Liver (tissue), 9 donors: ENCODE results near the gene CFAP69. TPM values are rescaled to one million over a fixed set of nuclear protein-coding genes. Genes with fewer than 3 reads are reported as not detected.
"Not testable (repeated sequence)": the region's sequence is repeated elsewhere in the genome, so short reads cannot be mapped to it uniquely, and the experiment has no call there.

Source experiments
- DNase-seq: peaks from one replicate; pipeline ENCODE4 v3.0.0-alpha.2; 2017; ENCODE audit warnings: low spot score
- H3K27ac ChIP-seq, 2 donors: one replicate each; pipeline ENCODE4 v1.7.0; 2013; ENCODE audit warnings: inconsistent platforms in 2 of 2, low read length in 2 of 2, control low read depth in 1 of 2, low read depth in 1 of 2, mild to moderate bottlenecking in 1 of 2
- H3K27me3 ChIP-seq, 4 donors: one replicate each; pipeline versions ENCODE4 v1.6.1 to v1.7.0; 2013; ENCODE audit warnings: low read length in 3 of 4, inconsistent platforms in 1 of 4, mild to moderate bottlenecking in 1 of 4, moderate library complexity in 1 of 4; ENCODE audit not compliant: control insufficient read depth in 4 of 4, insufficient read depth in 4 of 4
- H3K36me3 ChIP-seq, 4 donors: one replicate each; pipeline versions ENCODE4 v1.6.1 to v1.7.0; 2013; ENCODE audit warnings: low read length in 3 of 4, mild to moderate bottlenecking in 3 of 4, low read depth in 1 of 4, moderate library complexity in 1 of 4; ENCODE audit not compliant: control insufficient read depth in 4 of 4, insufficient read depth in 3 of 4
- H3K4me1 ChIP-seq, 4 donors: one replicate each; pipeline versions ENCODE4 v1.6.1 to v1.7.0; 2013; ENCODE audit warnings: low read length in 3 of 4, mild to moderate bottlenecking in 3 of 4, moderate library complexity in 1 of 4; ENCODE audit not compliant: control insufficient read depth in 4 of 4, insufficient read depth in 4 of 4
- H3K4me3 ChIP-seq, 3 donors: one replicate each; pipeline versions ENCODE4 v1.6.1 to v1.7.0; 2013; ENCODE audit warnings: low read length in 3 of 3, control low read depth in 1 of 3, low read depth in 1 of 3, mild to moderate bottlenecking in 1 of 3
- H3K9ac ChIP-seq, 2 donors: one replicate each; pipeline ENCODE4 v1.7.0; 2013; ENCODE audit warnings: low read length in 2 of 2, mild to moderate bottlenecking in 2 of 2, moderate library complexity in 2 of 2, control low read depth in 1 of 2, low read depth in 1 of 2
- H3K9me3 ChIP-seq, 4 donors: one replicate each; pipeline versions ENCODE4 v1.6.1 to v1.7.0; 2013; ENCODE audit warnings: low read length in 3 of 4; ENCODE audit not compliant: control insufficient read depth in 4 of 4
- ATF3 ChIP-seq: IDR thresholded peaks from 2 replicates; pipeline ENCODE4 v1.6.1; 2016; ENCODE audit warnings: antibody characterized with exemption
- CTCF ChIP-seq: fragments of 150-350 bp; IDR thresholded peaks from 2 replicates; pipeline ENCODE4 v1.5.1; 2017; ENCODE audit warnings: improper control_type of control experiment, low read depth, low read length; ENCODE audit not compliant: missing input control
- EGR1 ChIP-seq, 2 donors: IDR thresholded peaks; 2 replicates each; pipeline ENCODE4 v1.6.1; 2016 to 2018; ENCODE audit warnings: antibody characterized with exemption in 2 of 2, low read depth in 2 of 2
- FOXA1 ChIP-seq: IDR thresholded peaks from 2 replicates; pipeline ENCODE4 v1.6.1; 2016; ENCODE audit warnings: antibody characterized with exemption
- FOXA2 ChIP-seq: IDR thresholded peaks from 2 replicates; pipeline ENCODE4 v1.6.1; 2016; ENCODE audit warnings: antibody characterized with exemption
- GABPA ChIP-seq, 2 donors: IDR thresholded peaks in 1 of 2; conservative IDR thresholded peaks in 1 of 2; 2 replicates each; pipeline ENCODE4 v1.6.1; 2016; ENCODE audit warnings: antibody characterized with exemption in 2 of 2, mild to moderate bottlenecking in 1 of 2, moderate library complexity in 1 of 2
- HNF4A ChIP-seq, 2 donors: conservative IDR thresholded peaks; 2 replicates each; pipeline ENCODE4 v1.6.1; 2016; ENCODE audit warnings: antibody characterized with exemption in 2 of 2, mild to moderate bottlenecking in 2 of 2
- HNF4G ChIP-seq: IDR thresholded peaks from 2 replicates; pipeline ENCODE4 v1.6.1; 2016; ENCODE audit warnings: antibody characterized with exemption
- JUND ChIP-seq, 2 donors: IDR thresholded peaks; 2 replicates each; pipeline ENCODE4 v1.6.1; 2016; ENCODE audit warnings: antibody characterized with exemption in 2 of 2
- MAX ChIP-seq: IDR thresholded peaks from 2 replicates; pipeline ENCODE4 v1.6.1; 2016; ENCODE audit warnings: antibody characterized with exemption
- RAD21 ChIP-seq, 2 donors: IDR thresholded peaks; 2 replicates each; pipeline ENCODE4 v1.6.1; 2016; ENCODE audit warnings: antibody characterized with exemption in 2 of 2, mild to moderate bottlenecking in 2 of 2
- REST ChIP-seq: IDR thresholded peaks from 2 replicates; pipeline ENCODE4 v1.6.1; 2016; ENCODE audit warnings: antibody characterized with exemption, mild to moderate bottlenecking
- RXRA ChIP-seq, 2 donors: IDR thresholded peaks; 2 replicates each; pipeline ENCODE4 v1.6.1; 2017 to 2018; ENCODE audit warnings: antibody characterized with exemption in 2 of 2, mild to moderate bottlenecking in 1 of 2
- SP1 ChIP-seq: IDR thresholded peaks from 2 replicates; pipeline ENCODE4 v1.6.1; 2018; ENCODE audit warnings: antibody characterized with exemption, mild to moderate bottlenecking
- TAF1 ChIP-seq: conservative IDR thresholded peaks from 2 replicates; pipeline ENCODE4 v1.6.1; 2016; ENCODE audit warnings: antibody characterized with exemption, mild to moderate bottlenecking
- YY1 ChIP-seq: IDR thresholded peaks from 2 replicates; pipeline ENCODE4 v1.6.1; 2016; ENCODE audit warnings: antibody characterized with exemption, mild to moderate bottlenecking
- ZBTB33 ChIP-seq: IDR thresholded peaks from 2 replicates; pipeline ENCODE4 v1.6.1; 2016; ENCODE audit warnings: antibody characterized with exemption
- WGBS: extraction: QIAGEN DNeasy Blood & Tissue Kit; methylation state at CpG from one replicate; pipeline ENCODE4 v1.1.7; 2013; 5-methylcytosine and 5-hydroxymethylcytosine counted together
- polyA plus RNA-seq, 2 donors: library from polyadenylated mRNA; stranded (reverse) in 1 of 2; unstranded in 1 of 2; fragments of 200-250 nt in 1 of 2; fragments of >200 nt in 1 of 2; fragmentation: Nextera tagmentation in 1 of 2; extraction: Ambion mirVana in 1 of 2; gene quantifications; one replicate each; pipeline versions ENCODE4 v1.2.1 to v1.2.3, GENCODE V29; 2013 to 2015
- total RNA-seq, 2 donors: library from RNA; depleted of rRNA; stranded (reverse); fragments of >200 nt; gene quantifications; one replicate each; pipeline ENCODE4 v1.2.3, GENCODE V29; 2014
- donor health status: healthy.
- donor health status: healthy.
- donor health status: healthy.
- donor health status: healthy.
- donor health status: healthy.

CFAP69 gene
- total and polyA plus RNA-seq, 4 donors: 1.2 to 11.7 (median 4.1) TPM

- no peak for TF ChIP-seq JUND (IDR thresholded peaks at IDR 0.05)
- no peak for TF ChIP-seq MAX
Measured at GRCh38 chr7:90250601-90251303, 5.8 kb downstream of the CFAP69 start (continued).

GRCh38 chr7:90251304-90251635 is 6.3 kb downstream of the CFAP69 start:
- Histone ChIP-seq H3K4me3 (no peak overlapping the region), H3K27me3 (no peaks in the 10 kb centered on the region), H3K27ac (no peak overlapping the region), H3K36me3 (no peaks in the 10 kb centered on the region), H3K9ac (no peak overlapping the region), H3K4me1 (peaks cover 0 to 3% (median under 1%) of the 10 kb centered on the region in 4 donors), H3K9me3 (no peaks in the 10 kb centered on the region)
- no peak for DNase-seq
- WGBS: 82% methylated on average over 1 of the region's 1 CpG
- TF ChIP-seq RAD21 (IDR thresholded peaks at IDR 0.05) (no peak), ZBTB33 (no peak), MAX (no peak), HNF4A (conservative IDR thresholded peaks at IDR 0.05) (no peak), FOXA2 (no peak), GABPA (IDR thresholded peaks at IDR 0.05 in 1 of 2, conservative IDR thresholded peaks at IDR 0.05 in 1 of 2) (no peak), FOXA1 (no peak), SP1 (no peak), TAF1 (no peak), CTCF (no peak), HNF4G (no peak), REST (no peak), RXRA (IDR thresholded peaks at IDR 0.05) (no peak), EGR1 (IDR thresholded peaks at IDR 0.05; ENCODE audit: low read depth in 2 of 2) (no peak), ATF3 (no peak), JUND (IDR thresholded peaks at IDR 0.05) (no peak), YY1 (no peak)

- not testable (repeated sequence) for H3K27me3 ChIP-seq, H3K9me3 ChIP-seq, H3K4me3 ChIP-seq, H3K27ac ChIP-seq, DNase-seq, H3K36me3 ChIP-seq, H3K9ac ChIP-seq, H3K4me1 ChIP-seq
- WGBS: 95% methylated on average over 5 of the region's 5 CpGs
Measured at GRCh38 chr7:90256011-90256410, 11.0 kb downstream of the CFAP69 start.
